Measurements from ENCODE around the gene FAM240A.

DNA sequence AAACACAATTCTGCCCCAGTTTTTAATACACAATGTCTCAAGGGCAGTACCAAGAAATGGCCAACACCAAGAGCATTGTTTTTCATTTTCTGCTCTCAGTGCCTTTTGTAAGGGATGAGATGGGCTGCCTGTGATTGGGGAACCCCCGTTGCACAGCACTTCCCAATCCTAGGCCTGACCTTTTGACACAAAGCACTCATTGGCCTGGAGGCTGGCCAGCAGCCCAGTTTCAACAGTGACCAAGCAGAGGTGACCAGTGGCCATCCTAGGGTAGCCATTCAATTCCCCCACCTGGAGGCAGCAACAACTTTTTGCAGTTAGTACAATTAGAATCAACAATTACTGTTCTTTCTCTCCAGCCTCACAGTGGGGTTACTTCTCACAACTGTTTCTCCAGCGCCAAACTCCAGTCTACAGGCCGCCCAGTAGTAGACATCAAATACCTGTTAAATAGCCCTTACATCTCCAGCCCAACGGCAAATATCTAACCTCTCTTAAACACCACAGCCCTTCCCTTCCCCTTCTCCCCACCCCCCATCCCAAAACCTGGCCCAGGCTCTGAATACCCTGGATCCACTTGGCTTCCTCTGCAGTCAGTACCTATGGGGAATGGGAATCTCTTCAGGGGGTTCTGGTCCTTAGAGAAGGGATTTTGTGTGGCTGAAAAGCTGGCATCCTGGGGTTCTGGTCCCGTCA is 37.3 kb upstream of the FAM240A start:
- TF ChIP-seq, protein P1, sequence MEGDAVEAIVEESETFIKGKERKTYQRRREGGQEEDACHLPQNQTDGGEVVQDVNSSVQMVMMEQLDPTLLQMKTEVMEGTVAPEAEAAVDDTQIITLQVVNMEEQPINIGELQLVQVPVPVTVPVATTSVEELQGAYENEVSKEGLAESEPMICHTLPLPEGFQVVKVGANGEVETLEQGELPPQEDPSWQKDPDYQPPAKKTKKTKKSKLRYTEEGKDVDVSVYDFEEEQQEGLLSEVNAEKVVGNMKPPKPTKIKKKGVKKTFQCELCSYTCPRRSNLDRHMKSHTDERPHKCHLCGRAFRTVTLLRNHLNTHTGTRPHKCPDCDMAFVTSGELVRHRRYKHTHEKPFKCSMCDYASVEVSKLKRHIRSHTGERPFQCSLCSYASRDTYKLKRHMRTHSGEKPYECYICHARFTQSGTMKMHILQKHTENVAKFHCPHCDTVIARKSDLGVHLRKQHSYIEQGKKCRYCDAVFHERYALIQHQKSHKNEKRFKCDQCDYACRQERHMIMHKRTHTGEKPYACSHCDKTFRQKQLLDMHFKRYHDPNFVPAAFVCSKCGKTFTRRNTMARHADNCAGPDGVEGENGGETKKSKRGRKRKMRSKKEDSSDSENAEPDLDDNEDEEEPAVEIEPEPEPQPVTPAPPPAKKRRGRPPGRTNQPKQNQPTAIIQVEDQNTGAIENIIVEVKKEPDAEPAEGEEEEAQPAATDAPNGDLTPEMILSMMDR (conservative IDR thresholded peaks at IDR 0.05) = no peak
- TF ChIP-seq ZFX (IDR thresholded peaks at IDR 0.05) = no peak
